Measurements from ENCODE around the gene ZNF90. TPM values are rescaled to one million over a fixed set of nuclear protein-coding genes. Genes with fewer than 3 reads are reported as not detected.
"Not testable (repeated sequence)": the region's sequence is repeated elsewhere in the genome, so short reads cannot be mapped to it uniquely, and the experiment has no call there.

The ZNF90 gene
- polyA plus RNA-seq (2013, experiment 1 of 2), result 39.6 TPM
- 46.0 TPM for polyA plus RNA-seq (2013, experiment 2 of 2)

- Histone ChIP-seq H3K4me3 (ENCODE audit: low read length) (peak within 1 kb of the TSS; percentile 96), H3K27ac (ENCODE audit: low read depth, low read length) (peak within 1 kb of the TSS; percentile 92), H3K4me1 (ENCODE audit: insufficient read depth, low read length) (peaks cover 31% of the 10 kb centered on the region), H3K9me3 (ENCODE audit: insufficient read depth, low read depth, low read length) (no peaks in the 10 kb centered on the region), H3K36me3 (ENCODE audit: insufficient read depth, low read length) (peaks cover 17% of the 10 kb centered on the region; the same call in 1 of the 2 replicates), H3K27me3 (ENCODE audit: insufficient read depth, low read length) (no peaks in the 10 kb centered on the region), H3K9ac (ENCODE audit: low read depth, low read length) (peak within 1 kb of the TSS; percentile 95)
- WGBS, result under 1% methylated on average over 28 of the region's 28 CpGs
These were observed at the start of gene ZNF90 for GRCh38 chr19:20077791-20078463. ZNF90 (plus strand) TSS chr19:20078000; CDS start chr19:20078133, 133 bp downstream.

- WGBS, result 95% methylated on average over 6 of the region's 6 CpGs
- Histone ChIP-seq H3K9me3 (ENCODE audit: insufficient read depth, low read depth, low read length) (no peaks in the 10 kb centered on the region; the same call in 1 of the 2 replicates), H3K27me3 (ENCODE audit: insufficient read depth, low read length) (no peaks in the 10 kb centered on the region), H3K9ac (ENCODE audit: low read depth, low read length) (no peak overlapping the region), H3K4me3 (ENCODE audit: low read length) (no peak overlapping the region), H3K36me3 (ENCODE audit: insufficient read depth, low read length) (peaks cover 59% of the 10 kb centered on the region), H3K27ac (ENCODE audit: low read depth, low read length) (no peak overlapping the region), H3K4me1 (ENCODE audit: insufficient read depth, low read length) (no peaks in the 10 kb centered on the region)
These were observed 49.2 kb upstream of the ZNF90 start for GRCh38 chr19:20028611-20029010.

GRCh38 chr19:20035935-20036334, 41.9 kb upstream of the ZNF90 start:
- no peaks in the 10 kb centered on the region for H3K27me3 ChIP-seq (ENCODE audit: insufficient read depth, low read length)
- WGBS, result 96% methylated on average over 5 of the region's 5 CpGs
- H3K9me3 ChIP-seq (ENCODE audit: insufficient read depth, low read depth, low read length), result no peaks in the 10 kb centered on the region
- H3K27ac ChIP-seq (ENCODE audit: low read depth, low read length), result no peak overlapping the region
- peaks cover 42% of the 10 kb centered on the region for H3K36me3 ChIP-seq (ENCODE audit: insufficient read depth, low read length)
- H3K9ac ChIP-seq (ENCODE audit: low read depth, low read length), result no peak overlapping the region
- H3K4me3 ChIP-seq (ENCODE audit: low read length), result no peak overlapping the region
- peaks cover 18% of the 10 kb centered on the region for H3K4me1 ChIP-seq (ENCODE audit: insufficient read depth, low read length)

- H3K27me3 ChIP-seq (ENCODE audit: insufficient read depth, low read length), result no peaks in the 10 kb centered on the region
- peaks cover 24% of the 10 kb centered on the region; the same call in 1 of the 2 replicates for H3K36me3 ChIP-seq (ENCODE audit: insufficient read depth, low read length)
- peak overlapping the region; percentile 83 for H3K4me3 ChIP-seq (ENCODE audit: low read length)
- WGBS, result 1% methylated on average over 26 of the region's 26 CpGs
- H3K4me1 ChIP-seq (ENCODE audit: insufficient read depth, low read length), result peaks cover 18% of the 10 kb centered on the region
- H3K9ac ChIP-seq (ENCODE audit: low read depth, low read length), result peak overlapping the region; percentile 89
- peak overlapping the region; percentile 92 for H3K27ac ChIP-seq (ENCODE audit: low read depth, low read length)
- H3K9me3 ChIP-seq (ENCODE audit: insufficient read depth, low read depth, low read length), result no peaks in the 10 kb centered on the region
These were observed 39.2 kb upstream of the ZNF90 start for GRCh38 chr19:20038358-20039202.

- 1% methylated on average over 25 of the region's 25 CpGs for WGBS
- no peaks in the 10 kb centered on the region for H3K9me3 ChIP-seq (ENCODE audit: insufficient read depth, low read depth, low read length)
- H3K36me3 ChIP-seq (ENCODE audit: insufficient read depth, low read length), result 0 out of 2 replicates have a peak, but pooled peaks cover 17% of the 10 kb centered on the region
- H3K9ac ChIP-seq (ENCODE audit: low read depth, low read length), result peak within 1 kb of the TSS; percentile 89
- H3K27me3 ChIP-seq (ENCODE audit: insufficient read depth, low read length), result no peaks in the 10 kb centered on the region
- H3K27ac ChIP-seq (ENCODE audit: low read depth, low read length), result peak within 1 kb of the TSS; percentile 92
- H3K4me3 ChIP-seq (ENCODE audit: low read length), result peak within 1 kb of the TSS; percentile 83
- peaks cover 18% of the 10 kb centered on the region for H3K4me1 ChIP-seq (ENCODE audit: insufficient read depth, low read length)
These were observed 38.5 kb upstream of the ZNF90 start, which contains the start of gene ZNF682 for GRCh38 chr19:20039203-20039723. ZNF682 (minus strand) TSS chr19:20039505; CDS start chr19:20039345, 160 bp downstream.

- peaks cover 12% of the 10 kb centered on the region; the same call in 1 of the 2 replicates for H3K4me1 ChIP-seq (ENCODE audit: insufficient read depth, low read length)
- no peak overlapping the region for H3K9ac ChIP-seq (ENCODE audit: low read depth, low read length)
- no peaks in the 10 kb centered on the region for H3K36me3 ChIP-seq (ENCODE audit: insufficient read depth, low read length)
- no peaks in the 10 kb centered on the region for H3K27me3 ChIP-seq (ENCODE audit: insufficient read depth, low read length)
- H3K27ac ChIP-seq (ENCODE audit: low read depth, low read length), result no peak overlapping the region
- no peaks in the 10 kb centered on the region for H3K9me3 ChIP-seq (ENCODE audit: insufficient read depth, low read depth, low read length)
- 91% methylated on average over 3 of the region's 3 CpGs for WGBS
- no peak overlapping the region for H3K4me3 ChIP-seq (ENCODE audit: low read length)
These were observed 33.1 kb upstream of the ZNF90 start for GRCh38 chr19:20044663-20045062.

- not testable (repeated sequence) for H3K27me3 ChIP-seq (ENCODE audit: insufficient read depth, low read length); H3K4me3 ChIP-seq (ENCODE audit: low read length); H3K27ac ChIP-seq (ENCODE audit: low read depth, low read length); H3K4me1 ChIP-seq (ENCODE audit: insufficient read depth, low read length); H3K36me3 ChIP-seq (ENCODE audit: insufficient read depth, low read length); H3K9ac ChIP-seq (ENCODE audit: low read depth, low read length); H3K9me3 ChIP-seq (ENCODE audit: insufficient read depth, low read depth, low read length)
- 86% methylated on average over 3 of the region's 5 CpGs for WGBS
These were observed 32.1 kb upstream of the ZNF90 start for GRCh38 chr19:20045742-20046141.

- no peaks in the 10 kb centered on the region for H3K36me3 ChIP-seq (ENCODE audit: insufficient read depth, low read length)
- peak overlapping the region; percentile 83 for H3K27ac ChIP-seq (ENCODE audit: low read depth, low read length)
- WGBS, result 1% methylated on average over 43 of the region's 43 CpGs
- H3K4me1 ChIP-seq (ENCODE audit: insufficient read depth, low read length), result 0 out of 2 replicates have a peak, but pooled peaks cover 5% of the 10 kb centered on the region
- no peaks in the 10 kb centered on the region for H3K9me3 ChIP-seq (ENCODE audit: insufficient read depth, low read depth, low read length)
- peak overlapping the region; percentile 95 for H3K4me3 ChIP-seq (ENCODE audit: low read length)
- H3K27me3 ChIP-seq (ENCODE audit: insufficient read depth, low read length), result no peaks in the 10 kb centered on the region
- H3K9ac ChIP-seq (ENCODE audit: low read depth, low read length), result peak overlapping the region; percentile 85
These were observed 25.7 kb upstream of the ZNF90 start for GRCh38 chr19:20051841-20052768.

- not testable (repeated sequence) for H3K9me3 ChIP-seq (ENCODE audit: insufficient read depth, low read depth, low read length); H3K36me3 ChIP-seq (ENCODE audit: insufficient read depth, low read length); H3K27ac ChIP-seq (ENCODE audit: low read depth, low read length); H3K4me3 ChIP-seq (ENCODE audit: low read length); H3K27me3 ChIP-seq (ENCODE audit: insufficient read depth, low read length); H3K9ac ChIP-seq (ENCODE audit: low read depth, low read length); H3K4me1 ChIP-seq (ENCODE audit: insufficient read depth, low read length)
These were observed 19.1 kb upstream of the ZNF90 start for GRCh38 chr19:20058738-20059137.

GRCh38 chr19:20060282-20060681, 17.5 kb upstream of the ZNF90 start:
- Histone ChIP-seq H3K9ac (ENCODE audit: low read depth, low read length) (no peak overlapping the region), H3K27ac (ENCODE audit: low read depth, low read length) (no peak overlapping the region), H3K36me3 (ENCODE audit: insufficient read depth, low read length) (no peaks in the 10 kb centered on the region), H3K27me3 (ENCODE audit: insufficient read depth, low read length) (no peaks in the 10 kb centered on the region), H3K4me3 (ENCODE audit: low read length) (no peak overlapping the region), H3K4me1 (ENCODE audit: insufficient read depth, low read length) (no peaks in the 10 kb centered on the region; the same call in 1 of the 2 replicates), H3K9me3 (ENCODE audit: insufficient read depth, low read depth, low read length) (no peaks in the 10 kb centered on the region)
- WGBS, result 67% methylated on average over 1 of the region's 1 CpG
